K562 (cell line): ENCODE results near the gene ACAD10. TPM values are rescaled to one million over a fixed set of nuclear protein-coding genes. Genes with fewer than 3 reads are reported as not detected.
A peak's percentile ranks its signal among the peaks of the same experiment; 100 is the strongest.

Source experiments
- ARID3B ChIP-seq: fragments of 250-450 bp; sonication (Bioruptor Pico); IDR thresholded peaks from 2 replicates; pipeline ENCODE4 v1.4.0; 2020; ENCODE audit warnings: borderline replicate concordance
- C11orf30 ChIP-seq: fragments of 450-650 bp; IDR thresholded peaks from 2 replicates; pipeline ENCODE4 v1.6.1; 2016; ENCODE audit warnings: low read depth, mild to moderate bottlenecking
- E2F6 ChIP-seq, 2 experiments: IDR thresholded peaks; 2 replicates each; pipeline ENCODE4 v1.6.1; 2011; ENCODE audit warnings: borderline replicate concordance in 1 of 2, control low read depth in 1 of 2, low read depth in 1 of 2, low read length in 1 of 2, mild to moderate bottlenecking in 1 of 2, mixed read lengths in 1 of 2, moderate library complexity in 1 of 2; ENCODE audit not compliant: insufficient read depth in 1 of 2, insufficient read length in 1 of 2, poor library complexity in 1 of 2, severe bottlenecking in 1 of 2; ENCODE audit errors: extremely low read depth in 1 of 2
- E2F8 ChIP-seq: fragments of 450-650 bp; IDR thresholded peaks from 2 replicates; pipeline ENCODE4 v1.7.1; 2018; ENCODE audit warnings: mild to moderate bottlenecking, low read depth; ENCODE audit not compliant: partially characterized antibody
- JUNB ChIP-seq: fragments of 450-650 bp; formaldehyde crosslinking; conservative IDR thresholded peaks from 2 replicates; pipeline ENCODE4 v1.4.0; 2020; ENCODE audit warnings: mild to moderate bottlenecking
- MTF1 ChIP-seq: fragments of 250-450 bp; sonication (Bioruptor Pico); IDR thresholded peaks from 2 replicates; pipeline ENCODE4 v1.9.0; 2021; ENCODE audit warnings: moderate library complexity, mild to moderate bottlenecking, inconsistent platforms, borderline replicate concordance
- NKRF ChIP-seq: fragments of 450-650 bp; IDR thresholded peaks from 2 replicates; pipeline ENCODE4 v1.6.1; 2016; ENCODE audit warnings: borderline replicate concordance
- NR3C1 ChIP-seq: sonication (generic); formaldehyde crosslinking; IDR thresholded peaks from 2 replicates; pipeline ENCODE4 v1.8.1; 2022; ENCODE audit warnings: missing genetic modification reagents
- RAD51 ChIP-seq: fragments of 450-650 bp; IDR thresholded peaks from 2 replicates; pipeline ENCODE4 v1.7.1; 2016; ENCODE audit warnings: low read depth, mild to moderate bottlenecking, borderline replicate concordance
- SRSF3 ChIP-seq: fragments of 200-400 bp; formaldehyde crosslinking; IDR thresholded peaks from 2 replicates; pipeline ENCODE4 v1.6.1; 2016; ENCODE audit warnings: mild to moderate bottlenecking, low read length, moderate library complexity; ENCODE audit not compliant: insufficient read depth
- TOE1 ChIP-seq, 2 experiments: fragments of 450-650 bp in 1 of 2; sonication (generic) in 1 of 2; formaldehyde crosslinking in 1 of 2; IDR thresholded peaks; 2 replicates each; pipeline versions ENCODE4 v1.7.1 to v1.8.0; 2016 to 2022; ENCODE audit warnings: borderline replicate concordance in 2 of 2, mild to moderate bottlenecking in 2 of 2, antibody characterized with exemption in 1 of 2, inconsistent platforms in 1 of 2, low read depth in 1 of 2, missing genetic modification reagents in 1 of 2, moderate library complexity in 1 of 2
- YBX1 ChIP-seq: fragments of 450-650 bp; IDR thresholded peaks from 2 replicates; pipeline ENCODE4 v1.7.1; 2016; ENCODE audit warnings: mild to moderate bottlenecking
- ZNF436 ChIP-seq: fragments of 250-450, 450-650 bp; sonication (Bioruptor Pico); formaldehyde crosslinking; IDR thresholded peaks from 2 replicates; pipeline ENCODE4 v1.7.0; 2020; ENCODE audit warnings: mild to moderate bottlenecking
- ZNF707 ChIP-seq: fragments of 250-450 bp; sonication (Bioruptor Pico); conservative IDR thresholded peaks from 2 replicates; pipeline ENCODE4 v1.8.0; 2022; ENCODE audit warnings: inconsistent platforms, mild to moderate bottlenecking, moderate library complexity
- ZSCAN29 ChIP-seq: fragments of 450-650 bp; IDR thresholded peaks from 2 replicates; pipeline ENCODE4 v1.6.1; 2017
- polyA plus RNA-seq, 8 experiments: library from polyadenylated mRNA; depleted of rRNA in 4 of 8; stranded (reverse) in 5 of 8; unstranded in 3 of 8; fragments of >200 nt; fragmentation: Nextera tagmentation in 2 of 8; fragmentation: Illumina TruSeq in 1 of 8; extraction: Ambion mirVana in 2 of 8; extraction: Trizol in 1 of 8; gene quantifications; 2 replicates each; pipeline versions ENCODE4 v1.2.1 to v1.2.3, GENCODE V29; 2011 to 2014; ENCODE audit warnings: inconsistent platforms in 1 of 8, missing spikeins in 1 of 8
- total RNA-seq, 7 experiments: library from RNA; depleted of rRNA in 6 of 7; stranded (reverse); fragments of >200 nt in 6 of 7; fragmentation: Illumina TruSeq in 2 of 7; extraction: Trizol in 2 of 7; gene quantifications; 2 replicates each; pipeline versions ENCODE4 v1.2.1 to v1.2.3, GENCODE V29; 2011 to 2021; ENCODE audit warnings: low replicate concordance in 1 of 7

Gene ACAD10
- total and polyA plus RNA-seq, 9 of the 15 experiments (the other 6 are each of a cell fraction or from before 2014, with no cell fraction given) = 2.3 to 19.2 (median 12.0) TPM

- TF ChIP-seq NKRF (no peak), ZSCAN29 (peak; percentile 57; the same call in 1 of the 2 replicates), ZNF707 (CRISPR knock-in tag) (no peak), TOE1 (IDR thresholded peaks at IDR 0.05; ENCODE audit: borderline replicate concordance) (peak; percentile 44; the same call in 1 of the 2 replicates), TOE1 (CRISPR knock-in tag; IDR thresholded peaks at IDR 0.05; ENCODE audit: borderline replicate concordance, low read depth) (no peak), E2F6 (IDR thresholded peaks at IDR 0.05; ENCODE audit: borderline replicate concordance in 1 of 2, extremely low read depth in 1 of 2, insufficient read depth in 1 of 2, insufficient read length in 1 of 2, low read depth in 1 of 2, low read length in 1 of 2, poor library complexity in 1 of 2, severe bottlenecking in 1 of 2) (peak; percentile 24 to 30), RAD51 (peak; percentile 65), ARID3B (CRISPR knock-in tag) (no peak), MTF1 (CRISPR knock-in tag) (no peak), C11orf30 (peak; percentile 41; the same call in 1 of the 2 replicates), SRSF3 (peak; percentile 50; the same call in 1 of the 2 replicates), JUNB (no peak), NR3C1 (no peak), YBX1 (no peak), E2F8 (no peak), ZNF436 (CRISPR knock-in tag) (no peak)
Observed at GRCh38 chr12:111636209-111636945, 49.5 kb upstream of the ACAD10 start (continued).
